ENCODE data around the gene RAB38. TPM values are rescaled to one million over a fixed set of nuclear protein-coding genes. Genes with fewer than 3 reads are reported as not detected.

Gene RAB38
- total and polyA plus RNA-seq, 10 of the 15 experiments (the other 5 are each of a cell fraction or from before 2014, with no cell fraction given), result 8.4 to 30.5 (median 11.7) TPM

DNA sequence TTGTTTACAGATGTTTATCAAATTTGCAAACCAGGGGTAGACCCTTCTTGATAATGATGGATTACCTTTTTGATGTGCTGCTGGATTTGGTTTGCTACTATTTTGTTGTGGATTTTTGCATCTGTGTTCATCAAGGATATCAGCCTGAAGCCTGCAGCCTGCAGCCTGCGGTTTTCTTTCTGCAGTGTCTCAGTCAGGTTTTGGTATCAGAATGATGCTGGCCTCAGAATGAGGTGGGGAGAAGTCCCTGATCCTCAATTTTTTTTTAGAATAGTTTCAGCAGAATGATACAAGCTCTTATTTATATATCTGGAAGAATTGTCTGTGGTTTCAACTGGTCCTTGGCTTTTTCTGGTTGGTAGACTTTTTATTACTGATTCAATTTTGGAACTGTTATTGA lies 19.7 kb upstream of the RAB38 start (continued):
- TF ChIP-seq, protein P1, sequence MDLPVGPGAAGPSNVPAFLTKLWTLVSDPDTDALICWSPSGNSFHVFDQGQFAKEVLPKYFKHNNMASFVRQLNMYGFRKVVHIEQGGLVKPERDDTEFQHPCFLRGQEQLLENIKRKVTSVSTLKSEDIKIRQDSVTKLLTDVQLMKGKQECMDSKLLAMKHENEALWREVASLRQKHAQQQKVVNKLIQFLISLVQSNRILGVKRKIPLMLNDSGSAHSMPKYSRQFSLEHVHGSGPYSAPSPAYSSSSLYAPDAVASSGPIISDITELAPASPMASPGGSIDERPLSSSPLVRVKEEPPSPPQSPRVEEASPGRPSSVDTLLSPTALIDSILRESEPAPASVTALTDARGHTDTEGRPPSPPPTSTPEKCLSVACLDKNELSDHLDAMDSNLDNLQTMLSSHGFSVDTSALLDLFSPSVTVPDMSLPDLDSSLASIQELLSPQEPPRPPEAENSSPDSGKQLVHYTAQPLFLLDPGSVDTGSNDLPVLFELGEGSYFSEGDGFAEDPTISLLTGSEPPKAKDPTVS (IDR thresholded peaks at IDR 0.05; ENCODE audit: low read depth, low read length), result no peak
- TF ChIP-seq BCL3 (IDR thresholded peaks at IDR 0.05; ENCODE audit: borderline replicate concordance, insufficient read depth, low read depth, low read length, poor library complexity, severe bottlenecking), result peak; percentile 73
- TF ChIP-seq NFYA (IDR thresholded peaks at IDR 0.05; ENCODE audit: borderline replicate concordance, low read depth, low read length), result no peak
- no peak for TF ChIP-seq CHD1 (IDR thresholded peaks at IDR 0.05; ENCODE audit: low read depth, low read length)
- TF ChIP-seq HDAC6 (IDR thresholded peaks at IDR 0.05; ENCODE audit: unreplicated experiment), result no peak
- TF ChIP-seq IRF3 (IDR thresholded peaks at IDR 0.05), result no peak
- peak; percentile 90 for TF ChIP-seq MEF2A (IDR thresholded peaks at IDR 0.05; ENCODE audit: insufficient read depth, low read depth, low read length)
- TF ChIP-seq POLR2AphosphoS5 (IDR thresholded peaks at IDR 0.05; ENCODE audit: low read length), result no peak
- no peak for TF ChIP-seq SUZ12 (IDR thresholded peaks at IDR 0.05; ENCODE audit: unreplicated experiment)
- peak; percentile 57; the same call in 1 of the 2 replicates for TF ChIP-seq SPI1 (IDR thresholded peaks at IDR 0.05; ENCODE audit: borderline replicate concordance, insufficient read depth, low read depth, low read length)
- TF ChIP-seq NR2F1 (conservative IDR thresholded peaks at IDR 0.05), result no peak
- TF ChIP-seq KAT2A (conservative IDR thresholded peaks at IDR 0.05; ENCODE audit: control insufficient read depth, low read depth, low read length), result no peak
- TF ChIP-seq PKNOX1 (IDR thresholded peaks at IDR 0.05), result no peak
- peak; percentile 46; the same call in 1 of the 2 replicates for TF ChIP-seq CREB1 (IDR thresholded peaks at IDR 0.05; ENCODE audit: low read depth)
- TF ChIP-seq SIN3A (IDR thresholded peaks at IDR 0.05; ENCODE audit: low read depth, low read length), result no peak
- TF ChIP-seq ZNF384 (IDR thresholded peaks at IDR 0.05; ENCODE audit: borderline replicate concordance, low read depth, low read length), result peak; percentile 66; the same call in 1 of the 2 replicates
- TF ChIP-seq MYC (IDR thresholded peaks at IDR 0.05; ENCODE audit: insufficient read depth, insufficient read length, insufficient replicate concordance, low read length, severe bottlenecking), result no peak
- no peak for TF ChIP-seq ZNF622 (IDR thresholded peaks at IDR 0.05)
- TF ChIP-seq CEBPB (IDR thresholded peaks at IDR 0.05; ENCODE audit: borderline replicate concordance in 1 of 2, low read depth in 2 of 2, low read length in 2 of 2), result no peak; a peak in 1 of 4 replicates
- no peak for TF ChIP-seq ZNF217 (IDR thresholded peaks at IDR 0.05)
- no peak for TF ChIP-seq BACH1 (IDR thresholded peaks at IDR 0.05; ENCODE audit: borderline replicate concordance)
- no peak for TF ChIP-seq ESRRA (IDR thresholded peaks at IDR 0.05; ENCODE audit: low read length)
- no peak for TF ChIP-seq GATAD2B (conservative IDR thresholded peaks at IDR 0.05; ENCODE audit: low read depth)
- TF ChIP-seq RB1 (IDR thresholded peaks at IDR 0.05; ENCODE audit: borderline replicate concordance), result no peak
